HepG2 (cell line): ENCODE results near the gene SYTL3.

Experiments used
- CREB1 ChIP-seq, 2 experiments: fragments of 450-650 bp in 1 of 2; IDR thresholded peaks; 2 replicates each; pipeline ENCODE4 v1.6.1; 2016 to 2017; ENCODE audit warnings: control low read depth in 1 of 2, mild to moderate bottlenecking in 1 of 2, missing compliant biosample characterization in 1 of 2, missing genetic modification characterization in 1 of 2
- CTCF ChIP-seq: sonication (generic); formaldehyde crosslinking; IDR thresholded peaks from 2 replicates; pipeline ENCODE4 v1.5.0; 2020; ENCODE audit warnings: mild to moderate bottlenecking, missing genetic modification reagents, moderate library complexity
- ELF4 ChIP-seq: sonication (generic); formaldehyde crosslinking; IDR thresholded peaks from 2 replicates; pipeline ENCODE4 v1.5.0; 2020; ENCODE audit warnings: missing genetic modification reagents, mild to moderate bottlenecking, moderate library complexity, borderline replicate concordance
- FOXA1 ChIP-seq, 2 experiments: fragments of 450-650 bp in 1 of 2; sonication (generic) in 1 of 2; formaldehyde crosslinking in 1 of 2; IDR thresholded peaks; 2 replicates each; pipeline versions ENCODE4 v1.4.0 to v1.6.1; 2016 to 2020; ENCODE audit warnings: missing genetic modification reagents in 1 of 2
- HHEX ChIP-seq: IDR thresholded peaks from 2 replicates; pipeline ENCODE4 v1.6.1; 2016; ENCODE audit warnings: control low read depth
- HNF4A ChIP-seq: sonication (generic); formaldehyde crosslinking; IDR thresholded peaks from 2 replicates; pipeline ENCODE4 v1.4.0; 2020; ENCODE audit warnings: missing genetic modification reagents
- IRF1 ChIP-seq: sonication (generic); formaldehyde crosslinking; IDR thresholded peaks from 2 replicates; pipeline ENCODE4 v1.4.0; 2020; ENCODE audit warnings: low read depth, mild to moderate bottlenecking, missing genetic modification reagents
- JUN ChIP-seq: sonication (generic); formaldehyde crosslinking; IDR thresholded peaks from 2 replicates; pipeline ENCODE4 v1.4.0; 2020; ENCODE audit warnings: mild to moderate bottlenecking, missing genetic modification reagents
- MXD1 ChIP-seq: sonication (generic); formaldehyde crosslinking; IDR thresholded peaks from 2 replicates; pipeline ENCODE4 v1.4.0; 2020; ENCODE audit warnings: mild to moderate bottlenecking, missing genetic modification reagents
- REST ChIP-seq, 2 experiments: IDR thresholded peaks; 2 replicates each; pipeline ENCODE4 v1.6.1; 2011 to 2012; ENCODE audit warnings: low read length in 2 of 2, borderline replicate concordance in 1 of 2, low read depth in 1 of 2, mild to moderate bottlenecking in 1 of 2, moderate library complexity in 1 of 2
- TERF1 ChIP-seq: sonication (generic); formaldehyde crosslinking; IDR thresholded peaks from 2 replicates; pipeline ENCODE4 v1.8.0; 2022; ENCODE audit warnings: mild to moderate bottlenecking, missing genetic modification reagents, moderate library complexity
- TFAP4 ChIP-seq: sonication (generic); IDR thresholded peaks from 2 replicates; pipeline ENCODE4 v1.6.1; 2016; ENCODE audit warnings: low read depth, borderline replicate concordance
- ZBTB49 ChIP-seq: sonication (generic); formaldehyde crosslinking; IDR thresholded peaks from 2 replicates; pipeline ENCODE4 v1.4.0; 2020; ENCODE audit warnings: missing genetic modification reagents, borderline replicate concordance

- TF ChIP-seq CREB1 (IDR thresholded peaks at IDR 0.05): no peak
- no peak for TF ChIP-seq CREB1 (CRISPR knock-in tag; IDR thresholded peaks at IDR 0.05)
- TF ChIP-seq REST (IDR thresholded peaks at IDR 0.05; ENCODE audit: borderline replicate concordance in 1 of 2, low read depth in 1 of 2, low read length in 2 of 2): no peak
- no peak for TF ChIP-seq JUN (CRISPR knock-in tag)
- no peak for TF ChIP-seq IRF1 (CRISPR knock-in tag)
- TF ChIP-seq HHEX (CRISPR knock-in tag): no peak
- TF ChIP-seq TFAP4: no peak
- TF ChIP-seq MXD1 (CRISPR knock-in tag): no peak
- no peak for TF ChIP-seq HNF4A (CRISPR knock-in tag)
- no peak for TF ChIP-seq ZBTB49
- TF ChIP-seq CTCF (CRISPR knock-in tag): no peak
- TF ChIP-seq FOXA1 (IDR thresholded peaks at IDR 0.05): no peak
- TF ChIP-seq FOXA1 (CRISPR knock-in tag; IDR thresholded peaks at IDR 0.05): no peak
- TF ChIP-seq ELF4 (CRISPR knock-in tag): no peak
- TF ChIP-seq TERF1 (CRISPR knock-in tag): no peak
Measured at GRCh38 chr6:158751224-158751623, 101.4 kb downstream of the SYTL3 start.
